H1 (cell line): ENCODE measurements around the gene C3AR1. TPM values are rescaled to one million over a fixed set of nuclear protein-coding genes. Genes with fewer than 3 reads are reported as not detected.

ENCODE experiments used
- CTCF ChIA-PET: fragments of 300-600 bp; sonication (Branson Sonifier 250); formaldehyde crosslinking; loops from one replicate; lab custom pipeline; 2021; ENCODE audit not compliant: partially characterized antibody; lab: Charles Lee
- POLR2A ChIA-PET: fragments of 300-600 bp; sonication (Branson Sonifier 250); formaldehyde crosslinking; loops from one replicate; lab custom pipeline; 2021; ENCODE audit warnings: inconsistent platforms; ENCODE audit not compliant: partially characterized antibody; lab: Charles Lee
- DNase-seq, 2 experiments: peaks; one replicate each; pipeline versions ENCODE4 v3.0.0 to v3.0.0-alpha.2; 2010 to 2022; ENCODE audit warnings: low spot score in 2 of 2, low read depth in 1 of 2, mixed read lengths in 1 of 2
- FAIRE-seq: peaks from 2 replicates; lab custom pipeline; 2011; peaks lifted over from hg19 to GRCh38; lab: Jason Lieb, UNC
- H2AFZ ChIP-seq: 2 replicates; pipeline ENCODE4 v1.8.1; 2012; ENCODE audit warnings: low read length, inconsistent platforms
- H2AK5ac ChIP-seq: 2 replicates; pipeline ENCODE4 v1.6.1; 2013; ENCODE audit warnings: low read depth, low read length
- H2BK120ac ChIP-seq: replicated peaks from 2 replicates; pipeline ENCODE3; 2013; ENCODE audit warnings: low read depth, low read length, inconsistent platforms
- H2BK12ac ChIP-seq: 2 replicates; pipeline ENCODE4 v1.6.1; 2013; ENCODE audit warnings: low read depth, low read length
- H2BK15ac ChIP-seq: 2 replicates; pipeline ENCODE4 v1.6.1; 2013; ENCODE audit warnings: low read length
- H2BK20ac ChIP-seq: 2 replicates; pipeline ENCODE4 v1.6.1; 2013; ENCODE audit warnings: low read length
- H2BK5ac ChIP-seq: 2 replicates; pipeline ENCODE4 v1.6.1; 2013; ENCODE audit warnings: low read depth, low read length
- H3K14ac ChIP-seq: 2 replicates; pipeline ENCODE4 v1.6.1; 2013; ENCODE audit warnings: inconsistent platforms; ENCODE audit not compliant: insufficient read length
- H3K18ac ChIP-seq: 2 replicates; pipeline ENCODE4 v1.6.1; 2013; ENCODE audit warnings: low read length; ENCODE audit errors: extremely low read depth
- H3K23ac ChIP-seq: 2 replicates; pipeline ENCODE4 v1.6.1; 2013; ENCODE audit warnings: inconsistent platforms; ENCODE audit not compliant: insufficient read length
- H3K23me2 ChIP-seq: 2 replicates; pipeline ENCODE4 v1.6.1; 2013; ENCODE audit warnings: low read depth, low read length
- H3K27ac ChIP-seq: 2 replicates; pipeline ENCODE4 v1.6.1; 2011; ENCODE audit warnings: low read depth, low read length, inconsistent platforms
- H3K27me3 ChIP-seq, 4 experiments: replicated peaks in 1 of 4; 1 replicate in 1 of 4; 2 replicates in 3 of 4; pipeline versions ENCODE4 v1.6.1 to v1.8.1; 2011 to 2013; ENCODE audit warnings: low read length in 3 of 4, mild to moderate bottlenecking in 3 of 4, inconsistent platforms in 2 of 4, mixed read lengths in 2 of 4, moderate library complexity in 1 of 4; ENCODE audit not compliant: control insufficient read depth in 3 of 4, insufficient read depth in 3 of 4; ENCODE audit errors: extremely low read depth in 1 of 4
- H3K36me3 ChIP-seq, 4 experiments: 2 replicates each; pipeline versions ENCODE4 v1.6.1 to v1.8.1; 2011 to 2013; ENCODE audit warnings: mild to moderate bottlenecking in 4 of 4, low read length in 3 of 4, moderate library complexity in 2 of 4, control low read depth in 1 of 4, inconsistent platforms in 1 of 4; ENCODE audit not compliant: insufficient read depth in 4 of 4, control insufficient read depth in 2 of 4
- H3K4ac ChIP-seq: replicated peaks from 2 replicates; pipeline ENCODE3; 2013; ENCODE audit warnings: low read length, low read depth, mixed read lengths, inconsistent platforms; ENCODE audit not compliant: insufficient read length
- H3K4me1 ChIP-seq, 4 experiments: replicated peaks in 1 of 4; 1 replicate in 1 of 4; 2 replicates in 3 of 4; pipeline versions ENCODE4 v1.6.1 to v1.8.1; 2011 to 2013; ENCODE audit warnings: low read length in 3 of 4, inconsistent platforms in 2 of 4, mixed read lengths in 1 of 4; ENCODE audit not compliant: insufficient read depth in 4 of 4, control insufficient read depth in 3 of 4
- H3K4me2 ChIP-seq, 2 experiments: 2 replicates each; pipeline versions ENCODE4 v1.6.1 to v1.8.1; 2011 to 2013; ENCODE audit warnings: low read depth in 2 of 2, low read length in 2 of 2, control low read depth in 1 of 2, inconsistent platforms in 1 of 2, mild to moderate bottlenecking in 1 of 2; ENCODE audit not compliant: insufficient read depth in 1 of 2
- H3K4me3 ChIP-seq, 4 experiments: fragments of 200-600, 300-600 bp in 1 of 4; sonication (generic), shearing (Covaris generic), sonication (Bioruptor Twin) in 1 of 4; 2 replicates each; pipeline versions ENCODE4 v1.5.1 to v1.8.1; 2011 to 2016; ENCODE audit warnings: low read length in 4 of 4, low read depth in 3 of 4, control low read depth in 2 of 4, inconsistent platforms in 2 of 4, mild to moderate bottlenecking in 2 of 4, mixed read lengths in 1 of 4, moderate library complexity in 1 of 4; ENCODE audit not compliant: insufficient read depth in 2 of 4; ENCODE audit errors: extremely low read depth in 1 of 4
- H3K56ac ChIP-seq: replicated peaks from 2 replicates; pipeline ENCODE3; 2013; ENCODE audit warnings: low read depth, mild to moderate bottlenecking, mixed read lengths, low read length, inconsistent platforms; ENCODE audit not compliant: insufficient read length
- H3K79me1 ChIP-seq: 2 replicates; pipeline ENCODE4 v1.6.1; 2013; ENCODE audit warnings: low read depth, low read length, control low read depth
- H3K79me2 ChIP-seq, 2 experiments: 2 replicates each; pipeline versions ENCODE4 v1.6.1 to v1.8.1; 2012 to 2013; ENCODE audit warnings: low read length in 2 of 2, mild to moderate bottlenecking in 2 of 2, inconsistent platforms in 1 of 2; ENCODE audit not compliant: insufficient read depth in 2 of 2, control insufficient read depth in 1 of 2
- H3K9ac ChIP-seq, 4 experiments: replicated peaks in 1 of 4; 1 replicate in 1 of 4; 2 replicates in 3 of 4; pipeline versions ENCODE4 v1.6.1 to v1.8.1; 2011 to 2013; ENCODE audit warnings: low read depth in 3 of 4, low read length in 3 of 4, control low read depth in 2 of 4, mild to moderate bottlenecking in 2 of 4, moderate library complexity in 2 of 4, inconsistent platforms in 1 of 4; ENCODE audit errors: extremely low read depth in 1 of 4
- H3K9me3 ChIP-seq, 2 experiments: 2 replicates each; pipeline versions ENCODE4 v1.6.1 to v1.8.1; 2012 to 2013; ENCODE audit warnings: mild to moderate bottlenecking in 2 of 2, moderate library complexity in 2 of 2, control low read depth in 1 of 2, inconsistent platforms in 1 of 2, low read depth in 1 of 2, low read length in 1 of 2, mixed read lengths in 1 of 2; ENCODE audit not compliant: insufficient read depth in 2 of 2
- H4K20me1 ChIP-seq, 2 experiments: replicated peaks in 1 of 2; 2 replicates each; pipeline versions ENCODE3 to v1.8.1; 2011 to 2013; ENCODE audit warnings: inconsistent platforms in 2 of 2, low read length in 2 of 2, mild to moderate bottlenecking in 1 of 2; ENCODE audit not compliant: insufficient read depth in 2 of 2, control insufficient read depth in 1 of 2
- H4K5ac ChIP-seq: 2 replicates; pipeline ENCODE4 v1.6.1; 2013; ENCODE audit warnings: low read length, low read depth, mixed read lengths, inconsistent platforms; ENCODE audit not compliant: insufficient read length
- H4K8ac ChIP-seq: 2 replicates; pipeline ENCODE4 v1.8.0; 2013; ENCODE audit warnings: mild to moderate bottlenecking, moderate library complexity, low read length, inconsistent platforms; ENCODE audit not compliant: insufficient read depth; ENCODE audit errors: extremely low read depth
- H4K91ac ChIP-seq: replicated peaks from 2 replicates; pipeline ENCODE3; 2013; ENCODE audit warnings: low read length, mixed read lengths, inconsistent platforms; ENCODE audit not compliant: insufficient read length
- ATF2 ChIP-seq: IDR thresholded peaks from 2 replicates; pipeline ENCODE4 v1.6.1; 2012; ENCODE audit warnings: low read length, inconsistent platforms
- BRCA1 ChIP-seq: IDR thresholded peaks from 2 replicates; pipeline ENCODE4 v1.6.1; 2012; ENCODE audit warnings: low read depth, low read length, improper control_type of control experiment
- HDAC2 ChIP-seq, 2 experiments: fragments of 300-600 bp in 1 of 2; sonication (generic) in 1 of 2; IDR thresholded peaks; 2 replicates each; pipeline ENCODE4 v1.6.1; 2011 to 2012; ENCODE audit warnings: low read depth in 2 of 2, low read length in 2 of 2, mild to moderate bottlenecking in 2 of 2, moderate library complexity in 2 of 2, borderline replicate concordance in 1 of 2, inconsistent platforms in 1 of 2
- JUN ChIP-seq: IDR thresholded peaks from 2 replicates; pipeline ENCODE4 v1.6.1; 2011; ENCODE audit warnings: low read depth, mild to moderate bottlenecking, improper control_type of control experiment, low read length
- JUND ChIP-seq: IDR thresholded peaks from 2 replicates; pipeline ENCODE4 v1.6.1; 2011; ENCODE audit warnings: mild to moderate bottlenecking, improper control_type of control experiment, low read length
- PHF8 ChIP-seq: fragments of 200-600 bp; sonication (generic); conservative IDR thresholded peaks from 2 replicates; pipeline ENCODE4 v1.7.1; 2012; ENCODE audit warnings: low read depth, mild to moderate bottlenecking, inconsistent platforms, low read length, moderate library complexity
- POU5F1 ChIP-seq: IDR thresholded peaks from 2 replicates; pipeline ENCODE4 v1.6.1; 2011; ENCODE audit warnings: low read depth, mild to moderate bottlenecking, low read length, moderate library complexity
- RFX5 ChIP-seq: IDR thresholded peaks from 2 replicates; pipeline ENCODE4 v1.6.1; 2011; ENCODE audit warnings: low read depth, low read length, improper control_type of control experiment, borderline replicate concordance
- RXRA ChIP-seq: IDR thresholded peaks from 2 replicates; pipeline ENCODE4 v1.6.1; 2011; ENCODE audit warnings: low read depth, mild to moderate bottlenecking, low read length, moderate library complexity; ENCODE audit not compliant: insufficient read depth
- SIN3A ChIP-seq, 2 experiments: IDR thresholded peaks in 1 of 2; conservative IDR thresholded peaks in 1 of 2; 2 replicates each; pipeline ENCODE4 v1.6.1; 2011 to 2012; ENCODE audit warnings: low read length in 2 of 2, improper control_type of control experiment in 1 of 2, low read depth in 1 of 2, mild to moderate bottlenecking in 1 of 2
- SIRT6 ChIP-seq: IDR thresholded peaks from one replicate; pipeline ENCODE4 v1.7.1; 2012; ENCODE audit warnings: low read length, inconsistent platforms
- SRF ChIP-seq: IDR thresholded peaks from 2 replicates; pipeline ENCODE4 v1.6.1; 2011; ENCODE audit warnings: mild to moderate bottlenecking, low read depth, low read length, moderate library complexity
- TCF12 ChIP-seq: IDR thresholded peaks from 2 replicates; pipeline ENCODE4 v1.6.1; 2011; ENCODE audit warnings: low read depth, mild to moderate bottlenecking, low read length
- WGBS, 2 experiments: shearing (Covaris generic) in 1 of 2; methylation state at CpG; one replicate each; pipeline versions ENCODE4 v1.1.6 to v1.1.7; 2013 to 2015; ENCODE audit warnings: low lambda C conversion rate in 2 of 2, mixed read lengths in 2 of 2, inconsistent platforms in 1 of 2, low coverage in 1 of 2, missing lambda C conversion rate in 1 of 2; ENCODE audit not compliant: insufficient replicate concordance in 2 of 2, insufficient coverage in 1 of 2, insufficient read length in 1 of 2; ENCODE audit errors: extremely low coverage in 1 of 2, missing lambda C conversion rate in 1 of 2; 5-methylcytosine and 5-hydroxymethylcytosine counted together
- polyA plus RNA-seq, 7 experiments: library from polyadenylated mRNA; depleted of rRNA in 3 of 7; stranded (reverse) in 5 of 7; unstranded in 2 of 7; fragments of >200 nt in 5 of 7; fragments of 200-250 nt in 2 of 7; gene quantifications; 1 replicate in 5 of 7; 2 replicates in 1 of 7; 4 replicates in 1 of 7; pipeline versions ENCODE4 v1.2.1 to v1.2.3, GENCODE V29; 2011 to 2013; ENCODE audit warnings: missing spikeins in 2 of 7, mixed read lengths in 2 of 7
- total RNA-seq: library from RNA; stranded (reverse); fragmentation: NEBNext Ultra II Directional; extraction: Animal tissue kit (Norgen Biotek cat#: 25700); gene quantifications from 2 replicates; pipeline ENCODE4 v1.2.1, GENCODE V29; 2021

C3AR1 gene
- total and polyA plus RNA-seq, 2 of the 8 experiments (the other 6 are each of a cell fraction or from before 2014, with no cell fraction given), result not detected

DNA sequence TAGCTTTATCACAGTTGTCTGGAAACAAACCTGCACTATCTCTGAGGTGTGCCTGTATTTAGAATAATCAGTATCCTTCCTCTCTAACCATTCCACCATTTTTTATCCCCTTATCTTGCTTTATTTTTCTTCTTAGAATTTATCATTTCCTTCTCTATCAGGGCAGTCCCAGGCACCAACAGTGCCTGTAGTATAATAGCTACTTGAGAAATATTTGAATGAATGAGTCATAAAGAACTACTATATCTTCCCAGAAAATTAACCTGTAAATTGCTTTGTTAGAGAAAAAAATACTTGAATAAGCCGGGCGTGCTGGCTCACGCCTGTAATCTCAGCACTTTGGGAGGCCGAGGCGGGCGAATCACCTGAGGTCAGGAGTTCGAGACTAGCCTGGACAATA is 54.8 kb downstream of the C3AR1 start:
- Histone ChIP-seq H3K4me2 (no peak overlapping the region), H3K56ac (no peak overlapping the region), H3K79me1 (no peaks in the 10 kb centered on the region), H2BK12ac (no peak overlapping the region), H3K36me3 (peaks cover 0 to 3% (median 0%) of the 10 kb centered on the region in 4 experiments; a peak in 4 of 8 replicates), H2BK20ac (no peak overlapping the region), H3K4me1 (no peaks in the 10 kb centered on the region), H2AFZ (no peak overlapping the region), H4K8ac (no peak overlapping the region), H3K23me2 (no peaks in the 10 kb centered on the region), H3K79me2 (no peaks in the 10 kb centered on the region), H2BK5ac (no peak overlapping the region), H3K4me3 (no peak overlapping the region), H4K20me1 (no peaks in the 10 kb centered on the region), H2AK5ac (no peak overlapping the region), H2BK15ac (no peak overlapping the region), H3K18ac (no peak overlapping the region), H3K9me3 (no peaks in the 10 kb centered on the region), H2BK120ac (no peak overlapping the region), H4K91ac (no peak overlapping the region), H3K4ac (no peak overlapping the region), H3K23ac (no peak overlapping the region), H4K5ac (no peak overlapping the region), H3K9ac (no peak overlapping the region), H3K27me3 (no peaks in the 10 kb centered on the region), H3K27ac (no peak overlapping the region), H3K14ac (no peak overlapping the region)
- FAIRE-seq, result no peak
- WGBS, 2 experiments, result 93% methylated on average over 7 of the region's 7 CpGs; no CpG with 5 or more reads in 1 of the 2 experiments
- ChIA-PET POLR2A (no interaction called here), CTCF (interaction anchor here (0.5 to 1.5 kb wide), 2 partner anchors 78 to 204 kb away, joined by 3 to 5 read pairs; no protein-coding TSS in a partner anchor)
- no peak for DNase-seq
- TF ChIP-seq ATF2, result no peak
- TF ChIP-seq JUND, result no peak
- TF ChIP-seq HDAC2 (IDR thresholded peaks at IDR 0.05; ENCODE audit: borderline replicate concordance in 1 of 2, low read depth in 2 of 2, low read length in 2 of 2), result no peak
- TF ChIP-seq RFX5, result no peak
- no peak for TF ChIP-seq RXRA
- TF ChIP-seq SIRT6, result no peak
- TF ChIP-seq PHF8, result no peak
- no peak for TF ChIP-seq POU5F1
- TF ChIP-seq BRCA1, result no peak
- TF ChIP-seq TCF12, result no peak
- TF ChIP-seq SRF, result no peak
- no peak for TF ChIP-seq SIN3A (conservative IDR thresholded peaks at IDR 0.05 in 1 of 2, IDR thresholded peaks at IDR 0.05 in 1 of 2; ENCODE audit: low read depth in 1 of 2, low read length in 2 of 2)
- no peak for TF ChIP-seq JUN
